HAP-1 (cell line): ENCODE measurements around the gene ITGAL.
"Not testable (repeated sequence)": the region's sequence is repeated elsewhere in the genome, so short reads cannot be mapped to it uniquely, and the experiment has no call there.

Experiments
- DNase-seq, 2 experiments: peaks; one replicate each; pipeline ENCODE4 v3.0.0-alpha.2; 2016 to 2020; ENCODE audit warnings: low spot score in 2 of 2
- H3K27me3 ChIP-seq: fragments of 250-450 bp; sonication (Bioruptor Pico); 2 replicates; pipeline ENCODE4 v1.5.1; 2020; ENCODE audit warnings: low read depth, mild to moderate bottlenecking, moderate library complexity
- H3K36me3 ChIP-seq: fragments of 250-450 bp; sonication (Bioruptor Pico); replicated peaks from 2 replicates; pipeline ENCODE4 v1.5.1; 2020; ENCODE audit warnings: mild to moderate bottlenecking
- H3K4me1 ChIP-seq: fragments of 250-450 bp; sonication (Bioruptor Pico); 2 replicates; pipeline ENCODE4 v1.5.1; 2020; ENCODE audit warnings: mild to moderate bottlenecking
- H3K4me3 ChIP-seq: fragments of 250-450 bp; sonication (Bioruptor Pico); 2 replicates; pipeline ENCODE4 v1.5.1; 2020; ENCODE audit warnings: mild to moderate bottlenecking, moderate library complexity
- H3K9me3 ChIP-seq: fragments of 250-450 bp; sonication (Bioruptor Pico); 2 replicates; pipeline ENCODE4 v1.5.1; 2020; ENCODE audit warnings: mild to moderate bottlenecking, moderate library complexity
- in situ Hi-C: fragments of 300-500 bp; cut with MboI; formaldehyde crosslinking; loops from 3 replicates; pipeline ENCODE4 v1.14.3; 2020; ENCODE audit warnings: low sequenced_read_pairs, inconsistent platforms, mixed read lengths

ITGAL gene

GRCh38 chr16:30530163-30531037, 57.9 kb downstream of the ITGAL start:
- peaks cover 20% of the 10 kb centered on the region for H3K4me1 ChIP-seq
- no peaks in the 10 kb centered on the region for H3K27me3 ChIP-seq
- peaks cover 15% of the 10 kb centered on the region for H3K36me3 ChIP-seq
- H3K4me3 ChIP-seq: no peak overlapping the region
- H3K9me3 ChIP-seq: no peaks in the 10 kb centered on the region
- no peak for DNase-seq
- in situ Hi-C loops: no loop called here

DNA sequence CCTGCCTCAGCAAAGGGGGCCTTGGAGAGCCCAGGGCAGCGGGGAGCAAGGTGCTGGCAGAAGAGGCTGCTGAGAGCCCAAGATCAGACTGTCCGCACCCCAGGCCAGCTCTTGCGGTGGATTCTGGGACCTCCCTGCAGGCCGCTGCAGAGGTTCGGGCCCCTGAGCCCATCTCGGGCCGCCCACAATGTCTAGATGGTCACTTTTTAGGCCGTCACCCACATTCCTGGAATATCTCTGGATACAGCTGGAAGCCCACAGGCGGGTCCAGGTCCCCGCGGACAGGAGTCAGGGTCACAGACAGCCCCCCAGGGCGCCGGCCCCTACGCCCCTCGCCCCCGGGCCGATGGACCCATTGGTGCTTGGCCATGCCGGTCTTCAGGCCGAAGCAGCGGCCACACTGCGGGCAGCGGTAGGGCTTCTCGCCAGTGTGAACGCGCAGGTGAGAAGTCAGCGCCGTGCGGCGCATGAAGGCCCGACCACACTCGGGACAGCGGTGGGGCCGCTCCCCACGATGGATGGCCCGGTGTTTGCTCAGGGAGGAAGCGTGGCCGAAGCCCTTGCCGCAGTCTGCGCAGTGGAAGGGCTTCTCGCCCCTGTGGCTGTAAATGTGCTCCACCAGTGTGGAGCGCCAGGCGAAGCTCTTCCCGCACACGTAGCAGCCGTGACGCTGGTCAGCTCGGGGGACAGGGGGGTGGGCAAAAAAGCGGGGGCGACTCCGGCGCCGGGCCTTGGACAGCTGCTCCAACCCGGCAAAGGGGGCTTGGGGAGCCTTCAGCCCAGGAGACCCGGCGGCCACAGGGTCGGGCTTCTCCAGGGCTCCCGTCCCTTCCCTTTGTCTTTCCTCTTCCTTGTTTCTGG, 60.0 kb downstream of the ITGAL start:
- no peaks in the 10 kb centered on the region for H3K27me3 ChIP-seq
- in situ Hi-C loops: no loop called here
- no peak overlapping the region for H3K4me3 ChIP-seq
- peaks cover 27% of the 10 kb centered on the region for H3K4me1 ChIP-seq
- no peak for DNase-seq
- H3K36me3 ChIP-seq: peaks cover 15% of the 10 kb centered on the region
- H3K9me3 ChIP-seq: no peaks in the 10 kb centered on the region

- peak in 1 of 2 experiments; percentile 35 for DNase-seq
- H3K4me3 ChIP-seq: peak overlapping the region; percentile 52
- H3K9me3 ChIP-seq: no peaks in the 10 kb centered on the region
- in situ Hi-C loops: no loop called here
- H3K36me3 ChIP-seq: peaks cover 15% of the 10 kb centered on the region
- no peaks in the 10 kb centered on the region for H3K27me3 ChIP-seq
- H3K4me1 ChIP-seq: peaks cover 23% of the 10 kb centered on the region
Measured at GRCh38 chr16:30533146-30533522, 60.6 kb downstream of the ITGAL start.

GRCh38 chr16:30533748-30534367, 61.3 kb downstream of the ITGAL start:
- peak overlapping the region; percentile 52 for H3K4me3 ChIP-seq
- DNase-seq: peak in 1 of 2 experiments; percentile 42

GRCh38 chr16:30534368-30535105, 62.0 kb downstream of the ITGAL start, which contains the start of gene ZNF747:
Gene ZNF747 (minus strand): TSS chr16:30534858. CDS start chr16:30534679, 179 bp downstream.
- H3K4me1 ChIP-seq: peaks cover 23% of the 10 kb centered on the region
- H3K9me3 ChIP-seq: no peaks in the 10 kb centered on the region
- H3K36me3 ChIP-seq: peaks cover 15% of the 10 kb centered on the region
- DNase-seq: peak; percentile 76 to 90
- peak within 1 kb of the TSS; percentile 52 for H3K4me3 ChIP-seq
- in situ Hi-C loops: no loop called here
- no peaks in the 10 kb centered on the region for H3K27me3 ChIP-seq

More at GRCh38 chr16:30533748-30534367, 61.3 kb downstream of the ITGAL start:
- H3K4me1 ChIP-seq: peaks cover 23% of the 10 kb centered on the region
- in situ Hi-C loops: no loop called here
- H3K27me3 ChIP-seq: no peaks in the 10 kb centered on the region
- peaks cover 15% of the 10 kb centered on the region for H3K36me3 ChIP-seq
- H3K9me3 ChIP-seq: no peaks in the 10 kb centered on the region

- no peaks in the 10 kb centered on the region for H3K27me3 ChIP-seq
- peak in 1 of 2 experiments; percentile 41 for DNase-seq
- H3K36me3 ChIP-seq: peaks cover 15% of the 10 kb centered on the region
- peaks cover 23% of the 10 kb centered on the region for H3K4me1 ChIP-seq
- in situ Hi-C loops: no loop called here
- no peaks in the 10 kb centered on the region for H3K9me3 ChIP-seq
- H3K4me3 ChIP-seq: peak overlapping the region; percentile 52
Measured at GRCh38 chr16:30535106-30535776, 62.7 kb downstream of the ITGAL start.

- in situ Hi-C loops: no loop called here
- peak; percentile 59 to 76 for DNase-seq
Measured at GRCh38 chr16:30535777-30536190, 63.2 kb downstream of the ITGAL start.

DNA sequence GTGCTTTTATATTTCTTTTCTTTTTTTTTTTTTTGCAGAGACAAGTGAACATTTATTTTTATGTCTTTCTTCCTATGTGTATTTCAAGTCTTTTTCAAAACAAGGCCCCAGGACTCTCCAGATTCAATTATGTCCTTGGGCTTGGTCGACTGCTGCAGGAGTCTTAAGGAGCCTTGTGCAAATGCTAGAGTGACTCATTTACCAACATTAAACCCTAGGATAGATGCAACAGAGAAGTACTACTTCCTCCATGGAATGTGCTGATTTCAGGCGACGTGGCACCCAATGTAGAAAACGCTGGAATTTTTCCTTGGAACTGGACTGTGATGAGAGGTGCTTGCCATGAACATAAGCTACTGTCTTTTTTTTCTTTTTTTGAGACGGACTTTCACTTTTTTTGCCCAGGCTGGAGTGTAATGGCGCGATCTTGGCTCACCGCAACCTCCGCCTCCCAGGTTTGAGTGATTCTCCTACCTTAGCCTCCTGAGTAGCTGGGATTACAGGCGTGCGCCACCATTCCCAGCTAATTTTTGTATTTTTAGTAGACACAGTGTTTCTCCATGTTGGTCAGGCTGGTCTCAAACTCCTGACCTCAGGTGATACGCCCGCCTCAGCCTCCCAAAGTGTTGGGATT, 64.0 kb downstream of the ITGAL start:
- in situ Hi-C loops, H3K27me3 ChIP-seq, DNase-seq, H3K4me3 ChIP-seq, H3K9me3 ChIP-seq: not testable (repeated sequence)
- peaks cover 23% of the 10 kb centered on the region for H3K4me1 ChIP-seq
- H3K36me3 ChIP-seq: peaks cover 15% of the 10 kb centered on the region

More at GRCh38 chr16:30535777-30536190, 63.2 kb downstream of the ITGAL start:
- Histone ChIP-seq H3K4me3 (peak overlapping the region; percentile 52), H3K9me3 (no peaks in the 10 kb centered on the region), H3K4me1 (peaks cover 23% of the 10 kb centered on the region), H3K36me3 (peaks cover 15% of the 10 kb centered on the region), H3K27me3 (no peaks in the 10 kb centered on the region)

DNA sequence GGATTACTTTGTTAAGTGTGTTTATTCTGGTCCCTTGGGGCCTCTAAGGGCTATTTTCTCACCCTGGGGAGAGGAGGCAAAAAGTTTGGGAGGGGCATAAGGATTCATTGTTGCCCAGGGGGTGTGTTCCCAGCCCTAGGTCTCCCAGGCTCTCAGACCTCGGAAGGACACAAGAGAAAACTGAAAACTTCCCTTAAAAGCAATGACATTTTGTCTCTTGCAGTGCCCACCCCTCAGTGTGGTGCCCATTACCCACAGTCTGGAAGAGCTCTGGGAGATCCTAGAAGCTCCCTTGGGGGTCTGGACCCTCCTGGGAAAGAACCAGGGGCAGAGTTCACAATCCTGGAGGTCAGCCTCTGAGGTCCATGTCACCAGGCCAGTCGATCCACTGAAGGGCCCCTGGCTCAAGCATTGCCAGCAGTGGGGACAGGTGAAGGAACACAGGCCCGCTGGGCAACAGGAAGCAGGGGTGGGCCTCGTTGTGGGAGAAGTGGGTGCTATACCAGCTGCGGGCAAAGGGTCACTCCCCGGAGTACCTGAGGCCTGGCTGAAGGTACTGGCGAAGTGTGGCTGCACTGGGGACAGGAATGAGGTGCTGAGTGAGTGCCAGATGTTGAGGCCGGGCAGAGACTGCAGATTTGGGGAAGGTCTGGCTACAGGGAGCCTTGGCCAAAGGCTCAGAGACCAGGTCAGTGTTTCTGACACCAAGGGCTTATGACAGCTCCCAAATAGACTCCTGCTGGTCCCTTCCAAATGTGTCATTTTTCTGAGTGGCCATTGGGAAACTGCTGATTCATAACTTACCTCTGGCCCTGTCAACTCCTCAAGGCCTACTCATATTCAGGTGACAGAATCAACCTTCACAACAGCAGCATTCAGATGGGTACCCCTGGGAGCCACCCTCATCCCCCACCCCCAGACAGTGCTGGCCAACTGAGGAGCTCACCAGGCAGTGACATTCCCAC, 66.7 kb downstream of the ITGAL start:
- Histone ChIP-seq H3K27me3 (no peaks in the 10 kb centered on the region), H3K9me3 (no peaks in the 10 kb centered on the region), H3K4me1 (peaks cover 15% of the 10 kb centered on the region), H3K36me3 (no peaks in the 10 kb centered on the region; the same call in 1 of the 2 replicates), H3K4me3 (no peak overlapping the region)
- DNase-seq: no peak
- in situ Hi-C loops: no loop called here

- H3K27me3 ChIP-seq, DNase-seq, H3K36me3 ChIP-seq, H3K4me3 ChIP-seq, H3K9me3 ChIP-seq, in situ Hi-C loops: not testable (repeated sequence)
- peaks cover 11% of the 10 kb centered on the region for H3K4me1 ChIP-seq
Measured at GRCh38 chr16:30539986-30540526, 67.5 kb downstream of the ITGAL start.

GRCh38 chr16:30540916-30541464, 68.4 kb downstream of the ITGAL start:
- H3K4me3 ChIP-seq, H3K4me1 ChIP-seq, DNase-seq, H3K9me3 ChIP-seq, H3K36me3 ChIP-seq, in situ Hi-C loops, H3K27me3 ChIP-seq: not testable (repeated sequence)
